A673 (cell line): ENCODE results near the gene FLRT2. TPM values are rescaled to one million over a fixed set of nuclear protein-coding genes. Genes with fewer than 3 reads are reported as not detected.

Experiments used
- BruUV-seq: library from RNA; stranded (reverse); fragments of 400-500 nt; replicated peaks from 2 replicates; lab custom pipeline; 2021; lab: Mats Ljungman, UMichigan
- CTCF ChIA-PET: fragments of 300-600 bp; sonication (Branson Sonifier 250); formaldehyde crosslinking; loops from one replicate; lab custom pipeline; 2022; ENCODE audit warnings: antibody characterized with exemption; lab: Charles Lee
- POLR2A ChIA-PET: fragments of 300-600 bp; sonication (Branson Sonifier 250); formaldehyde crosslinking; loops from one replicate; lab custom pipeline; 2022; ENCODE audit warnings: antibody characterized with exemption; ENCODE audit not compliant: low non-redundant PET; lab: Charles Lee
- DNase-seq: peaks from one replicate; pipeline ENCODE4 v3.0.0-alpha.2; 2015; ENCODE audit warnings: low spot score
- H3K27ac ChIP-seq: fragments of 200-600 bp; sonication (generic); 2 replicates; pipeline ENCODE4 v1.5.1; 2016; ENCODE audit warnings: mixed run types, low read depth, mild to moderate bottlenecking, mixed read lengths, antibody characterized with exemption, low read length; ENCODE audit not compliant: poor library complexity, severe bottlenecking
- H3K27me3 ChIP-seq: fragments of 200-600 bp; sonication (generic); replicated peaks from 2 replicates; pipeline ENCODE4 v1.6.1; 2017; ENCODE audit warnings: mixed run types, low read depth, mild to moderate bottlenecking, mixed read lengths, antibody characterized with exemption, low read length; ENCODE audit not compliant: insufficient read depth, poor library complexity
- H3K36me3 ChIP-seq: fragments of 200-600 bp; sonication (generic); 2 replicates; pipeline ENCODE4 v1.6.1; 2016; ENCODE audit warnings: mixed run types, mild to moderate bottlenecking, mixed read lengths, antibody characterized with exemption, low read length; ENCODE audit not compliant: insufficient read depth, poor library complexity, severe bottlenecking
- H3K4me1 ChIP-seq: fragments of 200-600 bp; sonication (generic); 2 replicates; pipeline ENCODE4 v1.6.1; 2017; ENCODE audit warnings: mixed run types, mild to moderate bottlenecking, mixed read lengths, antibody characterized with exemption, low read length; ENCODE audit not compliant: insufficient read depth, poor library complexity, severe bottlenecking
- H3K4me3 ChIP-seq: fragments of 200-600 bp; sonication (generic); 2 replicates; pipeline ENCODE4 v1.5.1; 2016; ENCODE audit warnings: low read depth, mixed run types, mild to moderate bottlenecking, mixed read lengths, low read length; ENCODE audit not compliant: poor library complexity, severe bottlenecking
- H3K9me3 ChIP-seq: fragments of 200-600 bp; sonication (generic); 2 replicates; pipeline ENCODE4 v1.6.1; 2016; ENCODE audit warnings: mixed run types, low read depth, mild to moderate bottlenecking, mixed read lengths, antibody characterized with exemption, low read length; ENCODE audit not compliant: poor library complexity, severe bottlenecking
- EZH2 ChIP-seq: fragments of 200-600 bp; sonication (generic); IDR thresholded peaks from 2 replicates; pipeline ENCODE4 v1.6.1; 2017; ENCODE audit warnings: borderline replicate concordance, low read depth, mild to moderate bottlenecking, mixed read lengths, antibody characterized with exemption, low read length; ENCODE audit not compliant: poor library complexity, severe bottlenecking
- intact Hi-C: fragments of 100-400 bp; cut with micrococcal nuclease; formaldehyde crosslinking; loops from one replicate; pipeline ENCODE4 v1.10.0; 2022; ENCODE audit not compliant: unreplicated experiment
- total RNA-seq: library from RNA; stranded (reverse); gene quantifications from 2 replicates; pipeline ENCODE4 v1.2.3, GENCODE V29; 2021
- TF ChIP-seq, protein P1 (sequence below): fragments of 300-800, 200-600 bp; sonication (generic); conservative IDR thresholded peaks from 2 replicates; pipeline ENCODE4 v1.5.1; 2017; ENCODE audit warnings: low read depth, mild to moderate bottlenecking, antibody characterized with exemption, low read length, moderate library complexity, mixed read lengths

FLRT2 gene
- total RNA-seq, 1 experiment from 2014 or later: 128 TPM

DNA sequence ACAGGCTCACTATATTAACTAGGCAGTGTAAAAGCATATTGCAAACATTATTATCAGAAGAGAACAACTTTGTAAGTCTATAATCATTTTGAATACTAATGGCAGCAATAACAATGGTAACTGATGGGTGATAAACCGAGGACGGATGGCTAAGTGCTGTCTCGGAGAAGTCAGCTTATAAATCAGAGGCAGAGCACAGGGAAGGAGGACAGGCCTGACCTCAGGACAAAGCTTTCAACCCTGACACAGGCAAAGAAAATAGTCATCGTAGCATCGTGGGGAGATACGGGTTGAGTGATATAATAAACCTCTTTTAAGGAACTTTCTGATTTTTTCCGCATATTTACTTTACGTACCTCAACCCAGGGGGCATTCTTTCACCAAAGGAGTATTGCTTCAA lies 48.4 kb downstream of the FLRT2 start:
- Histone ChIP-seq H3K9me3 (no peaks in the 10 kb centered on the region), H3K27me3 (no peaks in the 10 kb centered on the region), H3K36me3 (no peaks in the 10 kb centered on the region), H3K27ac (no peak overlapping the region), H3K4me1 (peaks cover 58% of the 10 kb centered on the region), H3K4me3 (no peak overlapping the region)
- ChIA-PET POLR2A (no interaction called here), CTCF (no interaction called here)
- TF ChIP-seq, protein P1, sequence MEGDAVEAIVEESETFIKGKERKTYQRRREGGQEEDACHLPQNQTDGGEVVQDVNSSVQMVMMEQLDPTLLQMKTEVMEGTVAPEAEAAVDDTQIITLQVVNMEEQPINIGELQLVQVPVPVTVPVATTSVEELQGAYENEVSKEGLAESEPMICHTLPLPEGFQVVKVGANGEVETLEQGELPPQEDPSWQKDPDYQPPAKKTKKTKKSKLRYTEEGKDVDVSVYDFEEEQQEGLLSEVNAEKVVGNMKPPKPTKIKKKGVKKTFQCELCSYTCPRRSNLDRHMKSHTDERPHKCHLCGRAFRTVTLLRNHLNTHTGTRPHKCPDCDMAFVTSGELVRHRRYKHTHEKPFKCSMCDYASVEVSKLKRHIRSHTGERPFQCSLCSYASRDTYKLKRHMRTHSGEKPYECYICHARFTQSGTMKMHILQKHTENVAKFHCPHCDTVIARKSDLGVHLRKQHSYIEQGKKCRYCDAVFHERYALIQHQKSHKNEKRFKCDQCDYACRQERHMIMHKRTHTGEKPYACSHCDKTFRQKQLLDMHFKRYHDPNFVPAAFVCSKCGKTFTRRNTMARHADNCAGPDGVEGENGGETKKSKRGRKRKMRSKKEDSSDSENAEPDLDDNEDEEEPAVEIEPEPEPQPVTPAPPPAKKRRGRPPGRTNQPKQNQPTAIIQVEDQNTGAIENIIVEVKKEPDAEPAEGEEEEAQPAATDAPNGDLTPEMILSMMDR: no peak
- no peak for TF ChIP-seq EZH2
- BruUV-seq: no TSS peak
- intact Hi-C loops: no loop called here
- no peak for DNase-seq

DNA sequence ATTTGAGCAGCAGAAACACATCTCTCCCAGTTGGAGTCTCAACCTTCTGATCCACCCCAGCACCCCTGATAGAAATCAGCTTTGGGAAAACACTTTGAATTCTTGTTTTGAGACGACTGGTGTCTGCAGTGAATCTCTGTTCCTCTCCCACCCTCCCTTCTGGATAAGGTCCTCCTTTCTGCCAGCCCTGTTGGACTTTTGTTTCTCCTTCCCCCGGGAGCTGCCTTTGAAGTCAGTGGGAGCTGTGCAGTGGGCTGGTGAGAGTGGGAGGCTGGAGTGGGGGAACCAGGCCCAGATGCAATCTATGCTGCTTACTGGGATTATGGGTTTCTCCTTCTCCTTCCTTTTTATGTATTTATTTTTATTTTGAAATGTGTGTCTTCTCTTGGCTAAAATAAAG lies 49.0 kb downstream of the FLRT2 start:
- Histone ChIP-seq H3K4me1 (peaks cover 64% of the 10 kb centered on the region), H3K36me3 (no peaks in the 10 kb centered on the region), H3K9me3 (no peaks in the 10 kb centered on the region), H3K27me3 (no peaks in the 10 kb centered on the region), H3K27ac (no peak overlapping the region), H3K4me3 (no peak overlapping the region)
- ChIA-PET POLR2A (no interaction called here), CTCF (no interaction called here)
- BruUV-seq: no TSS peak
- no peak for DNase-seq
- no peak for TF ChIP-seq EZH2
- TF ChIP-seq, protein P1: no peak
- intact Hi-C loops: no loop called here

DNA sequence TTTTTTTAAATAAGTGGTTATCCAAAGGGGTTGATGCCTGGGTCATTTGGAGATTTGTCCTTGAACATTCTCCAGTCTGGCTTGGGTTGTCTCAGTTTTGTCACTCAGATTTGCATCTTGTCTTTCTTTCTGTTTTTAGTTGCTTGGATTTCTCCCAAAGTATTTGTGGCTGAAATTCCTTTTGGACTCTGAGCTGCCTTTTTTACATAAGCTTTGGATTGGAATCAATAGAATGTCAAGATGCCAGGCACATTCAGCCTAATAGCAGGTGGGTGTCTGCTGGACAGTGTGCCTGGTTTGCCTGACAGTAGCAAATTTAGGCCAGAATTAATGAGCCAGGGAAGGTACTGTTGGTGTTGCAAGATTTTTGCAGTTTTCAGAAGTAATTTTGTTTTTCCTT lies 50.0 kb downstream of the FLRT2 start:
- Histone ChIP-seq H3K9me3 (no peaks in the 10 kb centered on the region), H3K4me1 (peaks cover 74% of the 10 kb centered on the region), H3K27ac (no peak overlapping the region), H3K4me3 (no peak overlapping the region), H3K27me3 (no peaks in the 10 kb centered on the region), H3K36me3 (no peaks in the 10 kb centered on the region)
- TF ChIP-seq EZH2: no peak
- TF ChIP-seq, protein P1: no peak
- CTCF ChIA-PET: no interaction called here
- POLR2A ChIA-PET: no interaction called here
- DNase-seq: no peak
- no TSS peak for BruUV-seq
- intact Hi-C loops: no loop called here
